Esophagus muscularis mucosa (tissue), 4 donors: ENCODE results near the gene OVCA2.

Experiments
- EP300 ChIP-seq: sonication (generic); formaldehyde crosslinking; IDR thresholded peaks from one replicate; pipeline ENCODE4 v1.6.1; 2017; ENCODE audit warnings: antibody characterized with exemption
- POLR2A ChIP-seq: fragments of 450-650 bp; IDR thresholded peaks from one replicate; pipeline ENCODE4 v1.6.1; 2017; ENCODE audit warnings: antibody characterized with exemption, moderate library complexity, mild to moderate bottlenecking, low read depth
- POLR2AphosphoS5 ChIP-seq, 2 donors: sonication (generic); formaldehyde crosslinking; IDR thresholded peaks; one replicate each; pipeline ENCODE4 v1.6.1; 2017; ENCODE audit warnings: antibody characterized with exemption in 2 of 2
- TF ChIP-seq, protein P1 (sequence below), 3 experiments: fragments of 200-600 bp in 2 of 3; fragments of 450-650 bp in 1 of 3; sonication (generic) in 2 of 3; IDR thresholded peaks; one replicate each; pipeline ENCODE4 v1.5.1; 2017 to 2019; ENCODE audit warnings: antibody characterized with exemption in 3 of 3, mild to moderate bottlenecking in 2 of 3, moderate library complexity in 1 of 3

DNA sequence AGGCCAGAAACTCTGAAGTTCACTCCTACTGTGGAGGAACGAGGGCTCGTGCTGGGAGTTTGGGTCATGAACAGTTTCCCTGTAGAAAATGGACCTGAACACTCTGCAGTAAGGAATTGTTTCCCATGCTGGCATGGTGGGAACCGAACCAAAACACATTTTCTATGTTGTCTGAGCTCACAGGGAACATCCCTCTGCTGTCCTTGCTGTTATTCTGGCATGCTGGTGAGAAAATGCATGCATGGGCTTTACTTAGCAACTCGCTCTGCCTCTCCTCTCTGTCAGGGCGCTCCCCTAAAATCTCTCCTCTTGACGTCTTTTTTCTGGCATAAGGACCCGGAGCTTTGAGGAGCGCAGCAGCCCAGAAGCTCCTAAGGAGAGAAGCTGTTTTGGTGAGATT is 22.1 kb upstream of the OVCA2 start:
- TF ChIP-seq POLR2AphosphoS5 (IDR thresholded peaks at IDR 0.05) (no peak), EP300 (no peak), POLR2A (no peak)
- TF ChIP-seq, protein P1, sequence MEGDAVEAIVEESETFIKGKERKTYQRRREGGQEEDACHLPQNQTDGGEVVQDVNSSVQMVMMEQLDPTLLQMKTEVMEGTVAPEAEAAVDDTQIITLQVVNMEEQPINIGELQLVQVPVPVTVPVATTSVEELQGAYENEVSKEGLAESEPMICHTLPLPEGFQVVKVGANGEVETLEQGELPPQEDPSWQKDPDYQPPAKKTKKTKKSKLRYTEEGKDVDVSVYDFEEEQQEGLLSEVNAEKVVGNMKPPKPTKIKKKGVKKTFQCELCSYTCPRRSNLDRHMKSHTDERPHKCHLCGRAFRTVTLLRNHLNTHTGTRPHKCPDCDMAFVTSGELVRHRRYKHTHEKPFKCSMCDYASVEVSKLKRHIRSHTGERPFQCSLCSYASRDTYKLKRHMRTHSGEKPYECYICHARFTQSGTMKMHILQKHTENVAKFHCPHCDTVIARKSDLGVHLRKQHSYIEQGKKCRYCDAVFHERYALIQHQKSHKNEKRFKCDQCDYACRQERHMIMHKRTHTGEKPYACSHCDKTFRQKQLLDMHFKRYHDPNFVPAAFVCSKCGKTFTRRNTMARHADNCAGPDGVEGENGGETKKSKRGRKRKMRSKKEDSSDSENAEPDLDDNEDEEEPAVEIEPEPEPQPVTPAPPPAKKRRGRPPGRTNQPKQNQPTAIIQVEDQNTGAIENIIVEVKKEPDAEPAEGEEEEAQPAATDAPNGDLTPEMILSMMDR (IDR thresholded peaks at IDR 0.05): no peak
